Measurements from ENCODE around the gene BRSK2. TPM values are rescaled to one million over a fixed set of nuclear protein-coding genes. Genes with fewer than 3 reads are reported as not detected.

Gene BRSK2
- total and polyA plus RNA-seq, 2 of the 4 experiments (the other 2 are of a cell fraction), result 0.18 to 0.62 TPM

GRCh38 chr11:1480191-1480554 lies 90.4 kb downstream of the BRSK2 start:
- no peaks in the 10 kb centered on the region for H3K27me3 ChIP-seq (ENCODE audit: control insufficient read depth, insufficient read depth, low read length)
- H2AK5ac ChIP-seq (ENCODE audit: low read depth, low read length), result no peak overlapping the region
- H3K14ac ChIP-seq (replicated peaks; ENCODE audit: low read depth, low read length), result no peak overlapping the region
- no TSS peak for BruUV-seq (replicated peaks)
- H2BK120ac ChIP-seq (ENCODE audit: low read depth, low read length), result no peak overlapping the region
- no peak overlapping the region for H2AK9ac ChIP-seq (replicated peaks; ENCODE audit: low read depth, low read length, poor library complexity)
- 93% methylated on average over 6 of the region's 13 CpGs; no CpG with 5 or more reads in 1 of the 2 experiments for WGBS, 2 experiments (ENCODE audit: extremely low coverage in 2 of 2, insufficient read length in 1 of 2)
- dilution Hi-C loops (cut with HindIII; ENCODE audit: low sequenced_read_pairs, unreplicated experiment), result no loop called here
- no peak overlapping the region for H2AFZ ChIP-seq (replicated peaks; ENCODE audit: low read length, poor library complexity)
- peaks cover 2% of the 10 kb centered on the region; the same call in 1 of the 2 replicates for H3K4me1 ChIP-seq (ENCODE audit: control insufficient read depth, insufficient read depth, low read length)
- H3K79me1 ChIP-seq (ENCODE audit: low read depth in 1 of 2, low read length in 2 of 2), result peaks cover 9 to 25% of the 10 kb centered on the region in 2 experiments; a peak in 3 of 4 replicates
- peaks cover 30% of the 10 kb centered on the region for H3K36me3 ChIP-seq (ENCODE audit: control insufficient read depth, insufficient read depth, low read length)
- H4K5ac ChIP-seq (ENCODE audit: low read depth, low read length), result no peak overlapping the region
- no peak overlapping the region for H3K4me3 ChIP-seq (ENCODE audit: insufficient read depth, low read depth, low read length)
- H2BK15ac ChIP-seq (ENCODE audit: low read depth, low read length), result no peak overlapping the region
- TF ChIP-seq NFE2L2 (IDR thresholded peaks at IDR 0.05; ENCODE audit: low read depth, low read length) (no peak), FOS (IDR thresholded peaks at IDR 0.05; ENCODE audit: low read depth, low read length) (no peak), MAZ (IDR thresholded peaks at IDR 0.05; ENCODE audit: borderline replicate concordance, low read depth, low read length) (no peak), RFX5 (IDR thresholded peaks at IDR 0.05; ENCODE audit: low read depth, low read length) (no peak)
- TF ChIP-seq, protein P1, sequence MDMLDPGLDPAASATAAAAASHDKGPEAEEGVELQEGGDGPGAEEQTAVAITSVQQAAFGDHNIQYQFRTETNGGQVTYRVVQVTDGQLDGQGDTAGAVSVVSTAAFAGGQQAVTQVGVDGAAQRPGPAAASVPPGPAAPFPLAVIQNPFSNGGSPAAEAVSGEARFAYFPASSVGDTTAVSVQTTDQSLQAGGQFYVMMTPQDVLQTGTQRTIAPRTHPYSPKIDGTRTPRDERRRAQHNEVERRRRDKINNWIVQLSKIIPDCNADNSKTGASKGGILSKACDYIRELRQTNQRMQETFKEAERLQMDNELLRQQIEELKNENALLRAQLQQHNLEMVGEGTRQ (IDR thresholded peaks at IDR 0.05; ENCODE audit: low read depth, low read length), result no peak
- no peak for DNase-seq
- no peak overlapping the region for H3K4ac ChIP-seq (ENCODE audit: low read depth, low read length)
- no peak overlapping the region for H3K23ac ChIP-seq (ENCODE audit: low read depth, low read length)
- no peak overlapping the region for H2BK20ac ChIP-seq (ENCODE audit: low read depth, low read length)
- no peak overlapping the region for H4K91ac ChIP-seq (ENCODE audit: insufficient read depth, low read depth, low read length)
- CTCF ChIA-PET, result no interaction called here
- H3K27ac ChIP-seq (ENCODE audit: insufficient read depth, low read length), result no peak overlapping the region
- POLR2A ChIA-PET (ENCODE audit: unreplicated experiment), result no interaction called here
- H3K9me3 ChIP-seq (ENCODE audit: control insufficient read depth, insufficient read depth, low read length), result no peaks in the 10 kb centered on the region
- H4K8ac ChIP-seq (ENCODE audit: low read depth in 2 of 2, low read length in 2 of 2), result no peak overlapping the region
- ATAC-seq (ENCODE audit: low read depth), result no peak
- in situ Hi-C loops (cut with MboI; ENCODE audit: low sequenced_read_pairs), result no loop called here
- no peak overlapping the region for H3K4me2 ChIP-seq (ENCODE audit: low read depth, low read length)
- no peak overlapping the region for H3K56ac ChIP-seq (ENCODE audit: extremely low read depth, insufficient read depth, low read length)
- H3K18ac ChIP-seq (ENCODE audit: low read depth, low read length), result no peak overlapping the region
- intact Hi-C loops (cut with micrococcal nuclease), result no loop called here
- H3K9me1 ChIP-seq (ENCODE audit: insufficient read depth, low read length), result peaks cover 3% of the 10 kb centered on the region; the same call in 1 of the 2 replicates
- peaks cover 46% of the 10 kb centered on the region for H4K20me1 ChIP-seq (ENCODE audit: insufficient read depth, low read length)
- H3K9ac ChIP-seq (ENCODE audit: low read depth, low read length), result no peak overlapping the region
- no peak overlapping the region for H2BK5ac ChIP-seq (ENCODE audit: low read depth, low read length, poor library complexity, severe bottlenecking)

Data from IMR-90 (cell line).